Measurements from ENCODE around the gene WDR75.

WDR75 gene

DNA sequence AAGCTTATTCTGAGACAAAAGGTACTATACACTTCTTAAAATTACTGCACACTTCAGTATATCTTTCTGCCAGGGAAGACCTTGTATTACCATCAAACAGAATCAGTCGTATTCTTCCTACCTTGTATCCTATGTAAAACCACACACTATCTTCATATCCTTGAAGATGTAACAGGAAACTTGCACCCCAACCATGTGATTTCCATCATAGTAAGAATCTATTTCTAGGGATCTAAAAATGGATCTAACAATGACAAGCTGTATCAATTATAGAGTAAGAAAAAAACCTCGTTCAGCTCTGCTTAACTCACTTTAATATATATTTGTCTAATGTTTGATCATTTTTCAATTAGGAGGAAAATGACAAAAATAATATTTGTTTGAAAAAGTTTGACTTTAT, 60.2 kb downstream of the WDR75 start:
- no peak for DNase-seq

DNA sequence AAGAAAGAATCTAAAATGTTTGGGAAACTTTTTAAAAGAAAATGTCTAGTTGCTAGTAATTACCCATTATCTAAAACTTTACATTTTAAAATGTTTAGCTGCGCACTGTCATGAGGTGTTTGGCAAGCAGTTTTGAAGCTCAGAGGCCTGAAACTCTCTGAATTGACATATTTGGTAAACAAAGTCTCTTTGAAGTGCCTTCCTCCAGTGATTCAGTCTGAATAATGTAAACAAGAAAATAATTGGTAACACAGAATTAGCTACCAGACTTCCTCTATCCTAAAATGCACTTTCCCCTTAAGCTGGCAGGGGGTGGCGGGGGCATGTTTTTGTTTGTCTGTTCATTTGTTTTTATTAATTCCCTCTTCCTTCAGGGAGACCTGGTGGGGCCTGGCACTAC, 61.4 kb downstream of the WDR75 start:
- no peak for DNase-seq

DNA sequence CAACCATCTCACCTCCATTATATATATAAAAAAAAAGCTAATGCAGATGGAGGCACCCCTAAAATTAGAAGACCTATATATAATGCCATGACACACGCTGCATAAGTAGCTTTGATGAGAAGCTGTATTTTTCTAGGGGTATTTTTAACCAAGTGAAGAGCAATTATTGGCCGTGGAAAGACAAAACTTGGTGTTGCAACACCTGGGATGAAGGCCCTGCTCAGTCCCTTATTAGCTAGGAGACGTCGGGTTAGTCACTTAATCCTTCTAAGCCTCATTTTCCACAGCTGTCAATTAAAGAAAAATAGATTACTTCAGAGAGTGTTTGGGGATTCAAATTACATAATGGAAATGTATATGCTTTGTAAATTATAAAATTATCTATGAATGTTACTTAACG, 63.0 kb downstream of the WDR75 start:
- no peak for DNase-seq

DNA sequence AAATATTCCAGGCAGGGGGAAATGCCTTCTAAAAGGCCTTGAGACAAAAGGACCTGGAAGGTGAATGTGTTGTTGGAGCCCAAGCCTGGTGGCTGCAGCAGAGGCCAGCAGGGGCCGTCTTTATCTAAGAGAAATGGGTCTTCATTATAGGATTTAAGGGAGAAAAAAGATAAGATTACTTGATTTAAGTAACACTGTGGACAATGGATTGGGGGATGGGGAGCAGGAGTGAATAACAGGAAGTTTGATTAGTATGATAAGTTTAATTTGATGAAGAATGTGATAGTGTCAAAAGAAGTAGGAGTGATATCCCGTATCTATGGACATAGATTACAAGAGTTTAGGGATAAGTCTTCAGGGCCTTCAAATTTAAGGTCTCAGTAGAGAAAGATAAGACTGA, 64.2 kb downstream of the WDR75 start:
- DNase-seq: no peak

- no peak for DNase-seq
These were observed 65.3 kb downstream of the WDR75 start for GRCh38 chr2:189506514-189506976.

DNA sequence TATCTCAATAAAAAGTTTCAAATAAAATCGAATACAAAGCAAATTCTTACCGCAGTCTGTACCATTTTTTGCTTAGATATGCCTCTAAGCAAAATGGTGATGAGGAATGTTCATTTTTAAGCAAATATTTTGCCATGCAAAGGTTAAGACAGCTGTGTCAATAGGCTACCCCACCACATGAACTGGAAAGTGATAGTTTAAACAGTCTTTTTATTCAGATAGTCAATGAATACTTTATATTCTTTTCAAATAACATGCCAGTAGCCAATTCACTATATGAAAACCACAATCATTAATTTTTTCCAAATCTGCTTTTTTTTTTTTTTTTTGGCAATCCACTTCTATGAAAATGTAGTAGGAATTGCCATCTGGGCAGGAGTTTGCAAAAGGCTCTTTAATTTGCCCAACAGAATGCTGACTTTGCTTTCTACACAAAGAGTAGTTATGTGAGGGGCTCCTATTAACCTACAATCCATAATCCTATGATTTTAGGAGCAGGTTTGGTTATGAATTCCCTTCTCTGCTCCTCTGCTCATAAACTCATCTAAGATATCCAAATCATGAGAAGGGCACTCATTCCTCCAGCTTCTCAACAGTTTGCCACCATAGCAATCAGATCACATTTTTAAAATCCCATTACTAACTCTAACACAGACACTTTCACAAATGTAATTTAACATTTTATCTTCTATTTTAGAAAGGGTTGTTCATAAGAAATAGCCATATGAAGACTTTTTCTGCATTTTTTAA, 70.1 kb downstream of the WDR75 start:
- DNase-seq: no peak

- no peak for DNase-seq
These were observed 70.7 kb downstream of the WDR75 start for GRCh38 chr2:189511960-189512319.

GRCh38 chr2:189512879-189513278, 71.6 kb downstream of the WDR75 start:
- no peak for DNase-seq

DNA sequence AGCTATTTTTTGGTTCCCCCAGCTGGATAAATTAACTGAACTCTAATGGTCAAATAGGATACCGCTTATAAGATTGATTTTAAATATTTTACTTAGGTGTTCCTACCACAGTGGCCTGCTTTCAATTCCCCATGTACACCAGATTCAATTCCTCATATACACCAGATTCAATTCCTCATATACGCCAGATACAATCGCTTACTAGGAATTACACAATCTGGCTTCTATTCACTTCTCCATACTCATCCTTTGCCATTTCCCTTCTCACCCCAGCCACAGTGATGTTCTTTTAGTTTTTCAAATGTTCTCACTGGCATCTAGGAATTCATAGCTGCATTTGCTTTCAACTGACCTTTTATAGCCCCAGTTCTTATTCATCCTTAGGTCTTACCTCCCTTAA, 72.8 kb downstream of the WDR75 start:
- peak; percentile 66 to 68 for DNase-seq

DNA sequence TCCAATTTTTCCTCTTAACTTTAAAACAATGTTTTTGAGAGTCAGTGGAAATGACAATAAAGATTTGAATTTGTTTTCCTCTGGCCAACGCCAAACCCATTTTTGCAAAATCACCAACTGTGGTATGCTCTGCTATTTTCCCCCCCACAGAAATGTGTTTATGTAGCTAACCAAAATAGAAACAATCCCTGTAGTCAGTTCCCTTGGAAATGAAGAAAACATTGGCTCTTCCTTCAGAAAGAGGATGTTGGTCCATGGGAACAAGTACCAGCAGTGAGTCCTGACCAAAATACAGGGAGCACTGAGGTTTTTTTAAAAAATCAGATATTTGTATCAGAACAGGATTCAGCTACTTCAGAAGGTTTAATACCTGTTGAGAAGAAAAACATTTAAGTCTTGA, 74.0 kb downstream of the WDR75 start:
- peak in 1 of 2 donors; percentile 12 for DNase-seq

GRCh38 chr2:189516546-189516945, 75.3 kb downstream of the WDR75 start:
- DNase-seq: peak; percentile 28 to 41

DNA sequence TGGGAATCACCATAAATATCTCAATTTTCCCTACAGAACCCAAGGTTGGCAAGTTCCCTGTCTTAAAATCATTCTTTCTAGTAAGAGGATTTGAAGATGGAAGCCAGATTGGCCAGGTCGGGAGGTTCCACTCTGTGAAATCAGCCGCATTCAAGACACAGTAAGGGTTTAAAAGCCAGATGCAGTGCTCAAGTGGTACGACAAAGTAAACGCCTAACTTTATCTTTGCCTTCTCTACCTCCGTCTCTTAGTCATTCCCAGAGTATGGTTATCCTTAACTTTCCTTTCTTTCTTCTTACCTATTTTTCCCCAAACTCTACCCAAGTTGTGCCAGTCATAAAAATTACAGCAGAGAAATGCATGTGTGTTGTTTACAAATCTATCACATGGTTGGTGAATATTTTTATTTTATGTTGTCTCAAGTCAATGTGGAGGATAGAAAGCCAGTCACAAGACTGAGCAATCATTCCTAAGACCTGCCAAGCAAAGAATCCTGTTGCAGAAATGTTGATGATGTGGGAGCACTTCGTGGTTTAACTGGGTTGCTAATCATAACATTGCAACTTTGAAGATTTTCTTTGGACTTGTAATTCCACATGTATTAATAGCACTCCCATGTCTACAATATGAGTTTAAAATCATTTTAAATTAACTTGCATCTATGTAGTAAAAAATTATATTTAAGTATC, 76.7 kb downstream of the WDR75 start:
- no peak for DNase-seq

GRCh38 chr2:189519631-189520387, 78.5 kb downstream of the WDR75 start:
- no peak for DNase-seq

- no peak for DNase-seq
These were observed 80.6 kb downstream of the WDR75 start for GRCh38 chr2:189521699-189522434.

DNA sequence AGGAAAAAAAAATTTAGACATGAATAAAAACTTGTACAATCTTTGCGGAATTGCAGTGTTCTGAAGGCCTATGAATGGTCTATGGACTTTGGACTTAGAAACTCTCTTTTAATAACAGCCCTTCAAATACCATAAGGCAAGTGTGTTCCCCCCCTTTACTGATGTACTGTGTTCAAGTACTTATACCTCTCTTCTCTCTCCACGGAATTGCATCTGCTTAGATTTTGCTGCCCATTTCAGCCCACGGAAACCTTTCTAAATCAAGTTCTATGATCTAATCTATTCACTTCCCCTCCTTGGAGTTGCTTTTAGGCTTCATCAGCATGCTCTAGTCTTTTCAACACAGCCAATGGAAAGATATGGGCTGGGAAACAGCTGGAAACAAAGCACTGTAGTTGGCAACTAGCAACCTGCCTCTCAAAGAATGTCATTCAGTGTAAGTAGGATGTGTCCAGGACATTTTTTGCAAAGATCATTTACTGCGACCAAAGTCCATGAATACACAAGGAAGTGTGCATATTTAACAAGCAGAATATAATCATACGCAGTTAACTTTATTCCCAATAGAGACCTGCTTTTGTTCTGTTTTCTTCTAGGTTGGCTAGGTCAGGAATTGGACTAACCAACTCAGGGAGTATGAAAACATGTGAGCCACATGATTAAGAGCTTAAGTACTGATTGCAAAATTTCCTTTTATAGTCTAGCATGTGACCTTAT, 81.3 kb downstream of the WDR75 start:
- peak; percentile 23 to 33 for DNase-seq

GRCh38 chr2:189524746-189525145, 83.5 kb downstream of the WDR75 start:
- DNase-seq: no peak

Measured in inflammatory macrophage treated with lipopolysaccharide for 1 hour (primary cell).